HL-60 (cell line): ENCODE data around the gene ZBTB7C.

Experiments
- CTCF ChIP-seq: IDR thresholded peaks from one replicate; pipeline ENCODE4 v1.5.1; 2011; ENCODE audit warnings: low read length, control low read depth, inconsistent platforms; ENCODE audit not compliant: insufficient read depth
- GABPA ChIP-seq: IDR thresholded peaks from 2 replicates; pipeline ENCODE4 v1.6.1; 2012; ENCODE audit warnings: low read depth
- POLR2AphosphoS5 ChIP-seq: IDR thresholded peaks from 2 replicates; pipeline ENCODE4 v1.6.1; 2012; ENCODE audit warnings: low read depth
- SPI1 ChIP-seq: IDR thresholded peaks from 2 replicates; pipeline ENCODE4 v1.6.1; 2012; ENCODE audit warnings: low read depth, mild to moderate bottlenecking, borderline replicate concordance

GRCh38 chr18:48260237-48260636 lies 148.9 kb downstream of the ZBTB7C start:
- no peak for TF ChIP-seq SPI1
- no peak for TF ChIP-seq GABPA
- TF ChIP-seq CTCF = no peak
- no peak for TF ChIP-seq POLR2AphosphoS5
